Trophoblast cell (in vitro differentiated cells and primary cell): ENCODE data around the gene RELL2.

Experiments used
- DNase-seq, 2 donors: peaks; one replicate each; pipeline ENCODE4 v3.0.0-alpha.2; 2016
- H2AFZ ChIP-seq: 2 replicates; pipeline ENCODE4 v1.6.1; 2013; ENCODE audit warnings: low read length, moderate library complexity, mild to moderate bottlenecking; ENCODE audit not compliant: insufficient read depth, poor library complexity
- H2AK5ac ChIP-seq: 2 replicates; pipeline ENCODE4 v1.6.1; 2013; ENCODE audit warnings: mild to moderate bottlenecking, low read length
- H2BK120ac ChIP-seq: 2 replicates; pipeline ENCODE4 v1.6.1; 2013; ENCODE audit warnings: low read length, mild to moderate bottlenecking, moderate library complexity; ENCODE audit not compliant: insufficient read depth, poor library complexity
- H2BK12ac ChIP-seq: 2 replicates; pipeline ENCODE4 v1.6.1; 2013; ENCODE audit warnings: mild to moderate bottlenecking, low read length, moderate library complexity
- H2BK5ac ChIP-seq: 2 replicates; pipeline ENCODE4 v1.6.1; 2013; ENCODE audit warnings: low read length, low read depth, moderate library complexity, mild to moderate bottlenecking; ENCODE audit not compliant: poor library complexity
- H3K14ac ChIP-seq: 2 replicates; pipeline ENCODE4 v1.6.1; 2013; ENCODE audit warnings: mild to moderate bottlenecking, low read length
- H3K18ac ChIP-seq: 2 replicates; pipeline ENCODE4 v1.6.1; 2013; ENCODE audit warnings: mild to moderate bottlenecking, low read length
- H3K23ac ChIP-seq: 2 replicates; pipeline ENCODE4 v1.6.1; 2013; ENCODE audit warnings: low read length
- H3K27ac ChIP-seq: 2 replicates; pipeline ENCODE4 v1.5.1; 2013; ENCODE audit warnings: low read depth, mild to moderate bottlenecking, inconsistent platforms, low read length, moderate library complexity
- H3K27me3 ChIP-seq: 2 replicates; pipeline ENCODE4 v1.6.1; 2013; ENCODE audit warnings: inconsistent platforms, mild to moderate bottlenecking, low read length, moderate library complexity; ENCODE audit not compliant: insufficient read depth
- H3K36me3 ChIP-seq, 2 experiments: 1 replicate in 1 of 2; 2 replicates in 1 of 2; pipeline ENCODE4 v1.6.1; 2013; ENCODE audit warnings: low read length in 2 of 2, mild to moderate bottlenecking in 2 of 2, moderate library complexity in 1 of 2; ENCODE audit not compliant: insufficient read depth in 2 of 2, control insufficient read depth in 1 of 2
- H3K4ac ChIP-seq: 2 replicates; pipeline ENCODE4 v1.6.1; 2013; ENCODE audit warnings: low read depth, mild to moderate bottlenecking, low read length, moderate library complexity
- H3K4me1 ChIP-seq, 2 experiments: 1 replicate in 1 of 2; 2 replicates in 1 of 2; pipeline ENCODE4 v1.6.1; 2013; ENCODE audit warnings: low read length in 2 of 2, mild to moderate bottlenecking in 2 of 2, moderate library complexity in 1 of 2; ENCODE audit not compliant: insufficient read depth in 2 of 2, control insufficient read depth in 1 of 2
- H3K4me2 ChIP-seq: 2 replicates; pipeline ENCODE4 v1.6.1; 2013; ENCODE audit warnings: inconsistent platforms, mild to moderate bottlenecking, low read length, moderate library complexity
- H3K4me3 ChIP-seq: 2 replicates; pipeline ENCODE4 v1.5.1; 2013; ENCODE audit warnings: mild to moderate bottlenecking, low read depth, low read length, inconsistent platforms
- H3K79me1 ChIP-seq: one replicate; pipeline ENCODE4 v1.6.1; 2013; ENCODE audit warnings: low read length
- H3K79me2 ChIP-seq: 2 replicates; pipeline ENCODE4 v1.6.1; 2013; ENCODE audit warnings: low read length, mild to moderate bottlenecking; ENCODE audit not compliant: control insufficient read depth, insufficient read depth, poor library complexity
- H3K9ac ChIP-seq: 2 replicates; pipeline ENCODE4 v1.6.1; 2013; ENCODE audit warnings: mild to moderate bottlenecking, low read length
- H3K9me3 ChIP-seq: 2 replicates; pipeline ENCODE4 v1.6.1; 2013; ENCODE audit warnings: low read depth, mild to moderate bottlenecking, control low read depth, inconsistent platforms, low read length; ENCODE audit not compliant: insufficient read depth
- H4K12ac ChIP-seq: 2 replicates; pipeline ENCODE4 v1.6.1; 2013; ENCODE audit warnings: low read depth, mild to moderate bottlenecking, low read length, moderate library complexity
- H4K8ac ChIP-seq: 2 replicates; pipeline ENCODE4 v1.6.1; 2013; ENCODE audit warnings: low read depth, mild to moderate bottlenecking, low read length, moderate library complexity
- H4K91ac ChIP-seq: one replicate; pipeline ENCODE4 v1.6.1; 2013; ENCODE audit warnings: low read depth, mild to moderate bottlenecking, low read length, moderate library complexity
- WGBS: extraction: QIAGEN DNeasy Blood & Tissue Kit; methylation state at CpG from one replicate; pipeline ENCODE4 v1.1.7; 2013; ENCODE audit warnings: missing lambda C conversion rate; ENCODE audit not compliant: insufficient read length, insufficient coverage; ENCODE audit errors: extremely low coverage; 5-methylcytosine and 5-hydroxymethylcytosine counted together

RELL2 gene

DNA sequence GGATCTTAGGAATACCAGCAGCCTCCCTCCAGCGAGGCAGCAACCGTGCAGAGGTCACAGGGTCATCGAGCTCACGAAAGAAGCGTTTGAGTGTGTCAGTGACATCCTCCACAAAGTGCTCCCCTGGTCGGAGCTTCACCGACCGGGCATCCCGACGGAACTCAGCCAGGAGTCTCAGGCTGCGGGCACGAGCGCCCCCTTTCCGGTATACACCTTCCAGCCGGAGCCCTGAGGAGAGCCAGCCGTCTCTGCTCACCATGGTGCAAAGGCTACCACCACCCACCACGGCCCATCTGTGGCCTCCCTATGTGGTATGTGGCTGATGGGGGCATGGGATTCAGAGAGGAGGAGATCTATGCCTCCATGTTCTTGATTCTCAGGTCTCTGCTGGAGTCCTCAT is 25.2 kb downstream of the RELL2 start:
- no peak overlapping the region for H4K12ac ChIP-seq
- H3K18ac ChIP-seq, result no peak overlapping the region
- no peak overlapping the region for H2BK12ac ChIP-seq
- no peak overlapping the region for H2AFZ ChIP-seq
- H3K27ac ChIP-seq, result no peak overlapping the region
- no peaks in the 10 kb centered on the region for H3K27me3 ChIP-seq
- no peaks in the 10 kb centered on the region for H3K79me2 ChIP-seq
- peaks cover 15 to 24% of the 10 kb centered on the region in 2 experiments for H3K36me3 ChIP-seq
- H3K4me2 ChIP-seq, result no peak overlapping the region
- DNase-seq, result no peak
- no peak overlapping the region for H4K8ac ChIP-seq
- no peak overlapping the region for H3K14ac ChIP-seq
- no peak overlapping the region for H2AK5ac ChIP-seq
- H3K4ac ChIP-seq, result no peak overlapping the region
- no peak overlapping the region for H3K23ac ChIP-seq
- WGBS, result no CpG with 5 or more reads among the region's 17 CpGs
- H3K9ac ChIP-seq, result peak overlapping the region; percentile 21
- no peak overlapping the region for H4K91ac ChIP-seq
- H2BK120ac ChIP-seq, result no peak overlapping the region
- H3K9me3 ChIP-seq, result peaks cover 2% of the 10 kb centered on the region
- no peaks in the 10 kb centered on the region for H3K79me1 ChIP-seq
- no peak overlapping the region for H2BK5ac ChIP-seq
- H3K4me3 ChIP-seq, result no peak overlapping the region
- H3K4me1 ChIP-seq, result no peaks in the 10 kb centered on the region

- Histone ChIP-seq H3K9me3 (no peaks in the 10 kb centered on the region), H4K91ac (no peak overlapping the region), H3K9ac (no peak overlapping the region), H3K4me3 (no peak overlapping the region), H3K36me3 (peaks cover 15 to 18% of the 10 kb centered on the region in 2 experiments), H3K27ac (no peak overlapping the region), H4K12ac (no peak overlapping the region), H3K23ac (no peak overlapping the region), H3K18ac (no peak overlapping the region), H3K79me2 (no peaks in the 10 kb centered on the region), H3K4me2 (no peak overlapping the region), H4K8ac (no peak overlapping the region), H3K14ac (no peak overlapping the region), H3K4me1 (no peaks in the 10 kb centered on the region), H2AK5ac (no peak overlapping the region), H2AFZ (no peak overlapping the region), H2BK5ac (no peak overlapping the region), H2BK120ac (no peak overlapping the region), H2BK12ac (no peak overlapping the region), H3K79me1 (no peaks in the 10 kb centered on the region), H3K4ac (no peak overlapping the region), H3K27me3 (no peaks in the 10 kb centered on the region)
- no CpG with 5 or more reads among the region's 8 CpGs for WGBS
- no peak for DNase-seq
These were observed 26.7 kb downstream of the RELL2 start for GRCh38 chr5:141663506-141663905.

DNA sequence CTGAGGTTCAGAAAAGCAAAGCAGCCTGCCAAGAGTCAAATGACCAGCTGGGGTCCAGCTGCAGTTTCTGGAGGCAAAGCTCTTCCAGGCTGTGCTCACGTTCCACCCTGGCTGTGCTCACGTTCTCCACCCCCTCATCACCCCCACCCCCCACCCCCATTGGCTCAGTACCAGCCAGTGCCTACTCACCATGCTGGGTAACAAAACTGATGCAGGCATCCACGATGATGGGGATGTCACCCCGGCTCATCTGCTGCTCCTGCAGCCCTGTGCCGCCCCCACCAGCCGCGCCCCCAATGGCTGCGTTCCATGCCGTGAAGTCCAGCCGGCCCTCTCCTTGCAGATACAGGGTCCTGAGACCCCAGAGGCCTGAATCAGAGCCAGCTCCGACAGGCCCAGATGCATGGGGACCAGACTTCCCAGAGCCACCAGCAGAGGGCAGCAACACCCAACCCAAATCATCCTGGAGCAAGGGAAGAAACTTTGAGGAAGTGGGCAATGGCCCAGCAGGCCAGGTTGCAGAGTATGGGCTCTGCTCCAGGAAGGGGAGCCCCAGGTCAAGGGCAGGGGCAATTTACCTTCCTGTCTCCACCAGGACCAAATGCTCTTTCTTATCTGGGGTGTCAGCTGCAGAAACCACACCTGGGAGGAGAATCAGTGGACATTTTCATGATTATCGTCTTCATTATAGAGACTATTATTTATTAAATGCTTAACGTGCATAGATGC is 28.1 kb downstream of the RELL2 start:
- Histone ChIP-seq H3K18ac (no peak overlapping the region), H3K4me1 (no peaks in the 10 kb centered on the region), H3K9me3 (peaks cover 2% of the 10 kb centered on the region), H3K79me1 (no peaks in the 10 kb centered on the region), H3K9ac (no peak overlapping the region), H3K4ac (no peak overlapping the region), H2AK5ac (no peak overlapping the region), H2AFZ (no peak overlapping the region), H2BK5ac (no peak overlapping the region), H3K4me3 (no peak overlapping the region), H3K23ac (no peak overlapping the region), H4K8ac (no peak overlapping the region), H3K27me3 (no peaks in the 10 kb centered on the region), H4K12ac (no peak overlapping the region), H3K27ac (no peak overlapping the region), H2BK120ac (no peak overlapping the region), H3K79me2 (no peaks in the 10 kb centered on the region), H3K36me3 (peaks cover 19% of the 10 kb centered on the region in 2 experiments), H3K4me2 (no peak overlapping the region), H2BK12ac (no peak overlapping the region), H4K91ac (no peak overlapping the region), H3K14ac (no peak overlapping the region)
- no CpG with 5 or more reads among the region's 13 CpGs for WGBS
- peak; percentile 49 to 81 for DNase-seq

GRCh38 chr5:141665995-141666940 is 29.5 kb downstream of the RELL2 start:
- no peak overlapping the region for H3K4me2 ChIP-seq
- no peak overlapping the region for H3K18ac ChIP-seq
- no peaks in the 10 kb centered on the region for H3K27me3 ChIP-seq
- H3K14ac ChIP-seq, result no peak overlapping the region
- H3K27ac ChIP-seq, result no peak overlapping the region
- DNase-seq, result no peak
- H2BK5ac ChIP-seq, result no peak overlapping the region
- H3K4me1 ChIP-seq, result no peaks in the 10 kb centered on the region
- H3K36me3 ChIP-seq, result peaks cover 21 to 31% of the 10 kb centered on the region in 2 experiments
- H3K4me3 ChIP-seq, result no peak overlapping the region
- no peak overlapping the region for H4K8ac ChIP-seq
- peaks cover 2% of the 10 kb centered on the region for H3K9me3 ChIP-seq
- H3K23ac ChIP-seq, result no peak overlapping the region
- H2AFZ ChIP-seq, result no peak overlapping the region
- no peak overlapping the region for H3K4ac ChIP-seq
- no peaks in the 10 kb centered on the region for H3K79me2 ChIP-seq
- H4K12ac ChIP-seq, result no peak overlapping the region
- no peak overlapping the region for H2BK120ac ChIP-seq
- H3K9ac ChIP-seq, result no peak overlapping the region
- H2AK5ac ChIP-seq, result no peak overlapping the region
- H3K79me1 ChIP-seq, result no peaks in the 10 kb centered on the region
- H4K91ac ChIP-seq, result no peak overlapping the region
- WGBS, result no CpG with 5 or more reads among the region's 18 CpGs
- H2BK12ac ChIP-seq, result no peak overlapping the region
